SK-N-SH (cell line): Measurements from ENCODE around the gene AP1S1.

ENCODE experiments used
- POLR2AphosphoS5 ChIP-seq: IDR thresholded peaks from 2 replicates; pipeline ENCODE4 v1.6.1; 2012; ENCODE audit warnings: low read depth, low read length
- RFX5 ChIP-seq: IDR thresholded peaks from 2 replicates; pipeline ENCODE4 v1.6.1; 2012; ENCODE audit warnings: mild to moderate bottlenecking, improper control_type of control experiment, low read length
- SMC3 ChIP-seq: IDR thresholded peaks from 2 replicates; pipeline ENCODE4 v1.6.1; 2012; ENCODE audit warnings: low read depth, low read length, improper control_type of control experiment
- TCF12 ChIP-seq: IDR thresholded peaks from 2 replicates; pipeline ENCODE4 v1.4.0; 2012
- USF1 ChIP-seq: IDR thresholded peaks from 2 replicates; pipeline ENCODE4 v1.4.0; 2012; ENCODE audit warnings: low read depth, borderline replicate concordance
- TF ChIP-seq, protein P1 (sequence below): fragments of 200-600 bp; sonication (generic); IDR thresholded peaks from 2 replicates; pipeline ENCODE4 v1.6.1; 2017; ENCODE audit warnings: antibody characterized with exemption, mild to moderate bottlenecking, moderate library complexity
- TF ChIP-seq, protein P2 (sequence below): IDR thresholded peaks from 2 replicates; pipeline ENCODE4; 2012

DNA sequence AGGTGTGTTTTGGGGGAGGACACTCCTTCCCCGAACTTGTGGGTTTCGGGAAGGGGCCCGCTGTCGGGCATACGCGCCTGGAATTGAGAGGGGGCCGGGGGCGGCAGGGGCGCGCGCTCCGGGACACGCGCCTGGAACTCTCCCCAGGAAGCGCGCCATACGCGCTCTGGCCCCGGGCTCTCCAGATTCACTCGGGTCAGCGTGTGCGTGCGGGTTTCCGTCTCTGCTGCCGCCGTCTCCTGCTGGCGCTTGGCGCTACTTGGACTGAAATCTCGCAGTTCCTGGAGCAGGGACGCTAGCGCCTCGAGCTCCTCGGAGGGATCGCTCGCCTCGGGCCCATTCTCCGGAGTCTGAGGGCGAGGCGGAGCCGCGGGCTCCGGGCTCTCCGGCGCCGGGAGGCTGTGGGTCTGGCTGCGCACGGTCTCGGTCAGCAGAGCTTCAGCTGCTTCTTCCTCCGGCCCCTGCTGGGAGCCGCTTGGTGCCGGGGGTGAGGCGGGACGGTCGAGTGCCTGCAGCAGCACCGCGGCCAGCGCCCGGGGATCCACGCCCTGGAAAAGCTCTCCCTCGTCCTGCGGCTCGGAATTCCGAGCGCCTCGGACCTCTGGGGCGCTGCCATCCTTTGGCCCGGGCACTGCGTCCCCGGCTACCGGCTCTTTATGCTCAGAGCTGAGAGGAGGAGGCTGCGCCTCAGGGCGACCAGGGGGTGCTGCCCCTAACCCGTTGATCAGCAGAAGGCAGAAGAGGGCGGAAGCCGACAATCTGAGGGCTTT lies 10.0 kb downstream of the AP1S1 start:
- TF ChIP-seq, protein P1, sequence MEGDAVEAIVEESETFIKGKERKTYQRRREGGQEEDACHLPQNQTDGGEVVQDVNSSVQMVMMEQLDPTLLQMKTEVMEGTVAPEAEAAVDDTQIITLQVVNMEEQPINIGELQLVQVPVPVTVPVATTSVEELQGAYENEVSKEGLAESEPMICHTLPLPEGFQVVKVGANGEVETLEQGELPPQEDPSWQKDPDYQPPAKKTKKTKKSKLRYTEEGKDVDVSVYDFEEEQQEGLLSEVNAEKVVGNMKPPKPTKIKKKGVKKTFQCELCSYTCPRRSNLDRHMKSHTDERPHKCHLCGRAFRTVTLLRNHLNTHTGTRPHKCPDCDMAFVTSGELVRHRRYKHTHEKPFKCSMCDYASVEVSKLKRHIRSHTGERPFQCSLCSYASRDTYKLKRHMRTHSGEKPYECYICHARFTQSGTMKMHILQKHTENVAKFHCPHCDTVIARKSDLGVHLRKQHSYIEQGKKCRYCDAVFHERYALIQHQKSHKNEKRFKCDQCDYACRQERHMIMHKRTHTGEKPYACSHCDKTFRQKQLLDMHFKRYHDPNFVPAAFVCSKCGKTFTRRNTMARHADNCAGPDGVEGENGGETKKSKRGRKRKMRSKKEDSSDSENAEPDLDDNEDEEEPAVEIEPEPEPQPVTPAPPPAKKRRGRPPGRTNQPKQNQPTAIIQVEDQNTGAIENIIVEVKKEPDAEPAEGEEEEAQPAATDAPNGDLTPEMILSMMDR, result no peak
- TF ChIP-seq USF1, result no peak
- TF ChIP-seq TCF12, result no peak
- no peak for TF ChIP-seq SMC3
- TF ChIP-seq, protein P2, sequence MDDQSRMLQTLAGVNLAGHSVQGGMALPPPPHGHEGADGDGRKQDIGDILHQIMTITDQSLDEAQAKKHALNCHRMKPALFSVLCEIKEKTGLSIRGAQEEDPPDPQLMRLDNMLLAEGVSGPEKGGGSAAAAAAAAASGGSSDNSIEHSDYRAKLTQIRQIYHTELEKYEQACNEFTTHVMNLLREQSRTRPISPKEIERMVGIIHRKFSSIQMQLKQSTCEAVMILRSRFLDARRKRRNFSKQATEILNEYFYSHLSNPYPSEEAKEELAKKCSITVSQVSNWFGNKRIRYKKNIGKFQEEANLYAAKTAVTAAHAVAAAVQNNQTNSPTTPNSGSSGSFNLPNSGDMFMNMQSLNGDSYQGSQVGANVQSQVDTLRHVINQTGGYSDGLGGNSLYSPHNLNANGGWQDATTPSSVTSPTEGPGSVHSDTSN, result no peak
- TF ChIP-seq RFX5, result no peak
- TF ChIP-seq POLR2AphosphoS5, result no peak
